T-cell (primary cell): ENCODE data around the gene IKBIP. TPM values are rescaled to one million over a fixed set of nuclear protein-coding genes. Genes with fewer than 3 reads are reported as not detected.
A peak's percentile ranks its signal among the peaks of the same experiment; 100 is the strongest.

Experiments used
- ATAC-seq, 4 experiments: fragments of 200-7000 bp in 3 of 4; fragments of 150-1000 bp in 1 of 4; cut with Tn5 transposase; replicated peaks in 1 of 4; 1 replicate in 3 of 4; 2 replicates in 1 of 4; pipeline ENCODE4 v1.10.0; 2021; ENCODE audit warnings: moderate library complexity in 3 of 4, mild to moderate bottlenecking in 2 of 4, moderate number of reproducible peaks in 1 of 4
- CTCF ChIA-PET, 2 donors: fragments of 300-600 bp; sonication (Branson Sonifier 250); formaldehyde crosslinking; loops; one replicate each; lab custom pipeline; 2022; ENCODE audit warnings: antibody characterized with exemption in 2 of 2; lab: Charles Lee
- POLR2A ChIA-PET, 2 donors: fragments of 300-600 bp; sonication (Branson Sonifier 250); formaldehyde crosslinking; loops; one replicate each; lab custom pipeline; 2022; ENCODE audit warnings: antibody characterized with exemption in 2 of 2; lab: Charles Lee
- DNase-seq, 35 experiments: peaks; one replicate each; pipeline versions ENCODE4 v3.0.0 to v3.0.0-alpha.2; 2013 to 2023
- H3K27ac ChIP-seq: one replicate; pipeline ENCODE4 v1.5.1; 2013; ENCODE audit warnings: low read length
- H3K27me3 ChIP-seq, 2 experiments: replicated peaks in 1 of 2; 1 replicate in 1 of 2; 2 replicates in 1 of 2; pipeline versions ENCODE4 v1.6.1 to v1.7.0; 2013; ENCODE audit warnings: low read length in 1 of 2, mixed read lengths in 1 of 2; ENCODE audit not compliant: control insufficient read depth in 2 of 2, insufficient read depth in 2 of 2; ENCODE audit errors: extremely low read depth in 1 of 2
- H3K36me3 ChIP-seq, 2 donors: 1 replicate in 1 of 2; 2 replicates in 1 of 2; pipeline versions ENCODE4 v1.6.1 to v1.7.0; 2013; ENCODE audit warnings: low read length in 1 of 2; ENCODE audit not compliant: control insufficient read depth in 2 of 2, insufficient read depth in 1 of 2; ENCODE audit errors: extremely low read depth in 1 of 2
- H3K4me1 ChIP-seq, 2 experiments: 1 replicate in 1 of 2; 2 replicates in 1 of 2; pipeline versions ENCODE4 v1.6.1 to v1.7.0; 2013; ENCODE audit warnings: low read length in 2 of 2, mixed read lengths in 1 of 2; ENCODE audit not compliant: insufficient read depth in 2 of 2, control insufficient read depth in 1 of 2; ENCODE audit errors: extremely low read depth in 1 of 2
- H3K4me3 ChIP-seq, 2 donors: 1 replicate in 1 of 2; 2 replicates in 1 of 2; pipeline versions ENCODE4 v1.5.1 to v1.7.0; 2013; ENCODE audit warnings: mild to moderate bottlenecking in 2 of 2, low read length in 1 of 2, moderate library complexity in 1 of 2; ENCODE audit not compliant: control insufficient read depth in 1 of 2; ENCODE audit errors: extremely low read depth in 1 of 2
- H3K9me3 ChIP-seq: 2 replicates; pipeline ENCODE4 v1.7.0; 2013
- H3K27ac Mint-ChIP-seq, 2 donors: one replicate each; pipeline ENCODE4 v1.8.0; 2020 to 2021; ENCODE audit warnings: mild to moderate bottlenecking in 2 of 2, mixed read lengths in 2 of 2
- H3K27me3 Mint-ChIP-seq, 2 donors: one replicate each; pipeline ENCODE4 v1.8.0; 2021 to 2022; ENCODE audit warnings: mixed read lengths in 2 of 2
- H3K36me3 Mint-ChIP-seq: one replicate; pipeline ENCODE4 v1.8.0; 2021; ENCODE audit warnings: mixed read lengths
- H3K4me1 Mint-ChIP-seq, 3 donors: one replicate each; pipeline ENCODE4 v1.8.0; 2020 to 2022; ENCODE audit warnings: mixed read lengths in 3 of 3, mild to moderate bottlenecking in 1 of 3
- H3K4me3 Mint-ChIP-seq, 3 donors: one replicate each; pipeline ENCODE4 v1.8.0; 2020 to 2022; ENCODE audit warnings: mild to moderate bottlenecking in 3 of 3, mixed read lengths in 3 of 3, moderate library complexity in 3 of 3
- H3K9me3 Mint-ChIP-seq, 3 donors: one replicate each; pipeline ENCODE4 v1.8.0; 2020 to 2022; ENCODE audit warnings: mixed read lengths in 3 of 3
- WGBS: methylation state at CpG from one replicate; pipeline ENCODE4 v1.1.5; 2013; ENCODE audit warnings: missing lambda C conversion rate; ENCODE audit not compliant: insufficient coverage; 5-methylcytosine and 5-hydroxymethylcytosine counted together
- total RNA-seq, 35 experiments: library from RNA in 6 of 35; stranded (reverse) in 6 of 35; fragments of 120-200 nt in 1 of 35; gene quantifications; one replicate each; pipeline versions ENCODE4 v1.2.1 to v1.2.4 and lab custom pipeline; 2013 to 2026

IKBIP gene
- total RNA-seq (1 to 10 TPM; 2.2 to 8.7 (median 7.3) TPM), total RNA-seq (lab: John Stamatoyannopoulos, UW) (2.6 to 39.9 (median 12.4) reads per million in 29 experiments)
- 9.1 TPM for total RNA-seq (2013)

- Histone ChIP-seq H3K27ac (peak within 1 kb of the TSS; percentile 54), H3K9me3 (no peaks in the 10 kb centered on the region), H3K27me3 (no peaks in the 10 kb centered on the region), H3K4me3 (peak within 1 kb of the TSS; percentile 72 to 91), H3K36me3 (peaks cover 3 to 10% of the 10 kb centered on the region in 2 donors), H3K4me1 (peaks cover 11 to 15% of the 10 kb centered on the region in 2 experiments)
- no peaks in the 10 kb centered on the region for H3K36me3 Mint-ChIP-seq
- H3K27ac Mint-ChIP-seq = peak within 1 kb of the TSS; percentile 92 to 94
- under 1% methylated on average over 84 of the region's 91 CpGs for WGBS
- ChIA-PET POLR2A (interaction anchor here in 1 of 2 donors (1.7 kb wide), 1 partner anchor 52 kb away, joined by 13 read pairs; the partner anchor contains the start of gene SLC25A3), CTCF (interaction anchor here (0.6 to 2.0 kb wide), 6 partner anchors 8 to 78 kb away, joined by 3 to 9 read pairs (median 5); partner anchors contain the start of gene SLC25A3 (in 1 of the 2))
- DNase-seq (peak; percentile 89 to 98 (median 95)), ATAC-seq (peak; percentile 91 to 95 (median 92))
- H3K4me3 Mint-ChIP-seq = peak within 1 kb of the TSS; percentile 97 to 99 (median 98)
- H3K27me3 Mint-ChIP-seq = no peaks in the 10 kb centered on the region
- H3K9me3 Mint-ChIP-seq = no peaks in the 10 kb centered on the region
- H3K4me1 Mint-ChIP-seq = peaks cover 15 to 42% (median 38%) of the 10 kb centered on the region in 3 donors
Measured at GRCh38 chr12:98644712-98645571, at the start of gene IKBIP, which contains the start of gene APAF1. IKBIP (minus strand) TSS chr12:98644788; CDS start chr12:98644701, 87 bp downstream. APAF1 (plus strand) TSS chr12:98645290; CDS start chr12:98648360, 3,070 bp downstream.

GRCh38 chr12:98691351-98691750 lies 46.8 kb upstream of the IKBIP start:
- CTCF ChIA-PET = no interaction called here
- no peaks in the 10 kb centered on the region for H3K27me3 Mint-ChIP-seq

GRCh38 chr12:98686603-98687002 lies 42.0 kb upstream of the IKBIP start:
- Mint-ChIP-seq H3K9me3 (no peaks in the 10 kb centered on the region), H3K27ac (no peak overlapping the region), H3K36me3 (peaks cover 70% of the 10 kb centered on the region), H3K4me3 (no peak overlapping the region), H3K4me1 (peaks cover 5 to 10% (median 7%) of the 10 kb centered on the region in 3 donors), H3K27me3 (no peaks in the 10 kb centered on the region)
- CTCF ChIA-PET = no interaction called here
- POLR2A ChIA-PET = no interaction called here
- Histone ChIP-seq H3K9me3 (no peaks in the 10 kb centered on the region), H3K36me3 (peaks cover 3 to 59% of the 10 kb centered on the region in 2 donors), H3K4me1 (no peaks in the 10 kb centered on the region), H3K4me3 (no peak overlapping the region), H3K27ac (no peak overlapping the region), H3K27me3 (no peaks in the 10 kb centered on the region)
- no CpG with 5 or more reads among the region's 2 CpGs for WGBS
- ATAC-seq = no peak
- no peak for DNase-seq

More at GRCh38 chr12:98691351-98691750, 46.8 kb upstream of the IKBIP start:
- ATAC-seq (no peak), DNase-seq (no peak)
- H3K9me3 ChIP-seq = no peaks in the 10 kb centered on the region
- POLR2A ChIA-PET = interaction anchor here in 1 of 2 donors (0.5 kb wide), 1 partner anchor 240 kb away, joined by 13 read pairs; no protein-coding TSS in a partner anchor
- peaks cover 3 to 38% of the 10 kb centered on the region in 2 donors for H3K36me3 ChIP-seq
- H3K27ac Mint-ChIP-seq = peak overlapping the region in 1 of 2 donors; percentile 58
- H3K27me3 ChIP-seq = no peaks in the 10 kb centered on the region
- H3K4me3 ChIP-seq = no peak overlapping the region
- no peak overlapping the region for H3K27ac ChIP-seq
- peaks cover 9 to 21% (median 16%) of the 10 kb centered on the region in 3 donors for H3K4me1 Mint-ChIP-seq
- no peaks in the 10 kb centered on the region for H3K9me3 Mint-ChIP-seq
- no peak overlapping the region for H3K4me3 Mint-ChIP-seq
- no peaks in the 10 kb centered on the region for H3K4me1 ChIP-seq
- H3K36me3 Mint-ChIP-seq = peaks cover 77% of the 10 kb centered on the region

GRCh38 chr12:98684199-98684598 lies 39.6 kb upstream of the IKBIP start:
- no CpG with 5 or more reads among the region's 2 CpGs for WGBS
- ChIA-PET CTCF (interaction anchor here in 1 of 2 donors (0.9 kb wide), 1 partner anchor 10 kb away, joined by 3 read pairs; no protein-coding TSS in a partner anchor), POLR2A (no interaction called here)
- DNase-seq (no peak), ATAC-seq (no peak)
- Mint-ChIP-seq H3K27me3 (no peaks in the 10 kb centered on the region), H3K9me3 (no peaks in the 10 kb centered on the region), H3K27ac (no peak overlapping the region), H3K36me3 (peaks cover 64% of the 10 kb centered on the region), H3K4me3 (no peak overlapping the region), H3K4me1 (peaks cover 0 to 1% (median 0%) of the 10 kb centered on the region in 3 donors)
- no peak overlapping the region for H3K4me3 ChIP-seq
- peaks cover 0 to 72% of the 10 kb centered on the region in 2 donors for H3K36me3 ChIP-seq
- no peaks in the 10 kb centered on the region for H3K4me1 ChIP-seq
- no peaks in the 10 kb centered on the region for H3K27me3 ChIP-seq
- H3K27ac ChIP-seq = no peak overlapping the region
- H3K9me3 ChIP-seq = no peaks in the 10 kb centered on the region

GRCh38 chr12:98679611-98680005 lies 35.0 kb upstream of the IKBIP start:
- Histone ChIP-seq H3K4me3 (no peak overlapping the region), H3K36me3 (peaks cover 0 to 58% of the 10 kb centered on the region in 2 donors), H3K27me3 (no peaks in the 10 kb centered on the region), H3K27ac (no peak overlapping the region), H3K9me3 (no peaks in the 10 kb centered on the region), H3K4me1 (no peaks in the 10 kb centered on the region)
- DNase-seq = no peak
- Mint-ChIP-seq H3K27ac (no peak overlapping the region), H3K27me3 (no peaks in the 10 kb centered on the region), H3K4me3 (no peak overlapping the region), H3K4me1 (no peaks in the 10 kb centered on the region), H3K36me3 (peaks cover 52% of the 10 kb centered on the region), H3K9me3 (no peaks in the 10 kb centered on the region)
- no peak for ATAC-seq
- 98% methylated on average over 14 of the region's 15 CpGs for WGBS
- ChIA-PET POLR2A (no interaction called here), CTCF (no interaction called here)

- H3K27me3 Mint-ChIP-seq = no peaks in the 10 kb centered on the region
- Histone ChIP-seq H3K4me1 (no peaks in the 10 kb centered on the region), H3K27me3 (no peaks in the 10 kb centered on the region), H3K9me3 (no peaks in the 10 kb centered on the region), H3K4me3 (no peak overlapping the region), H3K36me3 (peaks cover 0 to 54% of the 10 kb centered on the region in 2 donors), H3K27ac (no peak overlapping the region)
- ATAC-seq = no peak
- no peak overlapping the region for H3K4me3 Mint-ChIP-seq
- POLR2A ChIA-PET = no interaction called here
- H3K4me1 Mint-ChIP-seq = no peaks in the 10 kb centered on the region
- DNase-seq = no peak
- H3K36me3 Mint-ChIP-seq = peaks cover 51% of the 10 kb centered on the region
- CTCF ChIA-PET = interaction anchor here in 1 of 2 donors (0.6 to 0.7 kb wide), 2 partner anchors 17 to 112 kb away, joined by 5 to 6 read pairs; no protein-coding TSS in a partner anchor
- no peaks in the 10 kb centered on the region for H3K9me3 Mint-ChIP-seq
- WGBS = 98% methylated on average over 7 of the region's 7 CpGs
- no peak overlapping the region for H3K27ac Mint-ChIP-seq
Measured at GRCh38 chr12:98678946-98679610, 34.5 kb upstream of the IKBIP start.
